ENCODE results near the gene KRT31.
"Not testable (repeated sequence)": the region's sequence is repeated elsewhere in the genome, so short reads cannot be mapped to it uniquely, and the experiment has no call there.

GRCh38 chr17:41430376-41430775, 33.0 kb upstream of the KRT31 start:
- TF ChIP-seq PRDM4 (tag by site-specific recombination; IDR thresholded peaks at IDR 0.05); ZBTB7A (tag by site-specific recombination; IDR thresholded peaks at IDR 0.05; ENCODE audit: low read depth); ZNF202 (tag by site-specific recombination; IDR thresholded peaks at IDR 0.05; ENCODE audit: borderline replicate concordance); ZNF776 (tag by site-specific recombination; IDR thresholded peaks at IDR 0.05; ENCODE audit: borderline replicate concordance); CTCF (tag by site-specific recombination; IDR thresholded peaks at IDR 0.05); YY1 (tag by site-specific recombination; IDR thresholded peaks at IDR 0.05): not testable (repeated sequence)

Measured in HEK293 (cell line).